ENCODE measurements around the gene TWIST2. TPM values are rescaled to one million over a fixed set of nuclear protein-coding genes. Genes with fewer than 3 reads are reported as not detected.

The TWIST2 gene
- total RNA-seq, 1 donor from 2014 or later = 2.7 TPM

- H3K4me3 ChIP-seq = peak overlapping the region; percentile 67
- H3K9me3 ChIP-seq (replicated peaks) = no peaks in the 10 kb centered on the region
- H3K27ac ChIP-seq (replicated peaks) = peak overlapping the region; percentile 78
- no peak for TF ChIP-seq CTCF (IDR thresholded peaks at IDR 0.05; ENCODE audit: borderline replicate concordance)
- H3K4me1 ChIP-seq = peaks cover 31% of the 10 kb centered on the region
- H3K27me3 ChIP-seq (ENCODE audit: low read depth) = peaks cover 99% of the 10 kb centered on the region
- no peaks in the 10 kb centered on the region for H3K36me3 ChIP-seq
- no peak for DNase-seq
- intact Hi-C loops (cut with micrococcal nuclease) = no loop called here
Observed at GRCh38 chr2:238846378-238846627, 1.6 kb upstream of the TWIST2 start.

DNA sequence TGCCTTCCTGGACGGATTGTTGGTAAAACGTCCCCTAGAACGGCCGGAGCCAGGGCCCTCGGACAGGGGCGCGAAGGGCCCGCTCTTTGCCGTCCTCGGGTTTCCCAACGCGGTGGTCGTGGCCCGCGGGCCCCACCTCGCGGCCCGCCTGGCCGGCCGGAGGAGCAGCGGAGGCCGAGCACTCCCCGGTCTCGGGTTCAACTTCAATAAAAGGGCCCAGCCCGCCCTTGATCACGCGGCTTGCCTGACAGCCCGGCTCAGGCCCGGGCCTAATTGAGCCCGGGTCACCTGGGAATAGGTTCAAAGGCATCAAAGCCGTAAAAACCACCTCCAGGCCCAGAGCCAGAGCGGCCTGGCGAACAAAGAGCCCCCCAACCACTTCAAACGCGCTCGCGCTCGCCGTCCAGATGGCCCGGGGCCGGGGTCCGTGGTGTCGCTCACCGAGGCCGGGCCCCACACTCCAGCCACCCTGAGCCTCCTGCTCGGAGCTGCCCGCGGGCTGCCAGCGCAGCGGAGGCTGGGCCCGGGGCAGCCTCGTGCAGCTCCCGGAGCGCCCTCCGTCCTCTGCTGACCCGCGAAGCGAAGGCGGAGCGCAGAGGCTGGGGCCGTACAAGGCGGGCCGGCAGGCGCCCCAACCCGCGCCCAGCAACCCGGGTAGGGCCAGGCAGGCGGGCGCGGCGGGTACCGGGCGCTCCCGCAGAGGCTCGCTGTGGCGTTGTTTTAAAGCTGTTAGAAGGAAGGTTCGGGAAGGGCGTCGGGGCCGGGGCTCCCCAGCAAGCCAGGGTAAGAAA lies 1.1 kb upstream of the TWIST2 start:
- Histone ChIP-seq H3K4me3 (peak overlapping the region; percentile 67), H3K9me3 (replicated peaks) (no peaks in the 10 kb centered on the region), H3K27ac (replicated peaks) (peak overlapping the region; percentile 78), H3K4me1 (peaks cover 31% of the 10 kb centered on the region), H3K36me3 (no peaks in the 10 kb centered on the region), H3K27me3 (ENCODE audit: low read depth) (peaks cover 99% of the 10 kb centered on the region)
- DNase-seq = no peak
- intact Hi-C loops (cut with micrococcal nuclease) = no loop called here
- no peak for TF ChIP-seq CTCF (IDR thresholded peaks at IDR 0.05; ENCODE audit: borderline replicate concordance)

GRCh38 chr2:238847419-238847801 lies 475 bp upstream of the TWIST2 start:
- DNase-seq = no peak
- TF ChIP-seq CTCF (IDR thresholded peaks at IDR 0.05; ENCODE audit: borderline replicate concordance) = no peak
- Histone ChIP-seq H3K36me3 (no peaks in the 10 kb centered on the region), H3K9me3 (replicated peaks) (no peaks in the 10 kb centered on the region), H3K4me3 (peak overlapping the region; percentile 67), H3K27me3 (ENCODE audit: low read depth) (peaks cover 99% of the 10 kb centered on the region), H3K4me1 (peaks cover 31% of the 10 kb centered on the region), H3K27ac (replicated peaks) (peak overlapping the region; percentile 78)
- intact Hi-C loops (cut with micrococcal nuclease) = no loop called here

DNA sequence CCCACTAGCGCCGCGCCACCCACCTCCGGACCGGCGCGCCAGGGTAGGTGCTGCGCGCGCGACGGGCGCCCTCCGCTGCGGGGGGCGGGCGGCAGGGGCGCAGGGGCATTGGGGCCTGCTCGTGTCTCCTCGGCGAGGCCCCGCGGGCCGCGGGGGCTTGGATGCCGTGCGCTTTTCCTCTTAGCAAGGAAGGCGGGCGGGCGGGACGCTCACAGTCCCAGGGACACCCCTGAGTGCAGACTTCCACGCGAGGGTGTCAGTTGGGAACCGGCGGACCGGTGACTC lies 748 bp downstream of the TWIST2 start:
- H3K27ac ChIP-seq (replicated peaks) = peak overlapping the region; percentile 78
- H3K27me3 ChIP-seq (ENCODE audit: low read depth) = peaks cover 98% of the 10 kb centered on the region
- no peak for TF ChIP-seq CTCF (IDR thresholded peaks at IDR 0.05; ENCODE audit: borderline replicate concordance)
- H3K36me3 ChIP-seq = no peaks in the 10 kb centered on the region
- intact Hi-C loops (cut with micrococcal nuclease) = no loop called here
- no peak for DNase-seq
- H3K9me3 ChIP-seq (replicated peaks) = no peaks in the 10 kb centered on the region
- H3K4me3 ChIP-seq = peak overlapping the region; percentile 67
- H3K4me1 ChIP-seq = peaks cover 31% of the 10 kb centered on the region

DNA sequence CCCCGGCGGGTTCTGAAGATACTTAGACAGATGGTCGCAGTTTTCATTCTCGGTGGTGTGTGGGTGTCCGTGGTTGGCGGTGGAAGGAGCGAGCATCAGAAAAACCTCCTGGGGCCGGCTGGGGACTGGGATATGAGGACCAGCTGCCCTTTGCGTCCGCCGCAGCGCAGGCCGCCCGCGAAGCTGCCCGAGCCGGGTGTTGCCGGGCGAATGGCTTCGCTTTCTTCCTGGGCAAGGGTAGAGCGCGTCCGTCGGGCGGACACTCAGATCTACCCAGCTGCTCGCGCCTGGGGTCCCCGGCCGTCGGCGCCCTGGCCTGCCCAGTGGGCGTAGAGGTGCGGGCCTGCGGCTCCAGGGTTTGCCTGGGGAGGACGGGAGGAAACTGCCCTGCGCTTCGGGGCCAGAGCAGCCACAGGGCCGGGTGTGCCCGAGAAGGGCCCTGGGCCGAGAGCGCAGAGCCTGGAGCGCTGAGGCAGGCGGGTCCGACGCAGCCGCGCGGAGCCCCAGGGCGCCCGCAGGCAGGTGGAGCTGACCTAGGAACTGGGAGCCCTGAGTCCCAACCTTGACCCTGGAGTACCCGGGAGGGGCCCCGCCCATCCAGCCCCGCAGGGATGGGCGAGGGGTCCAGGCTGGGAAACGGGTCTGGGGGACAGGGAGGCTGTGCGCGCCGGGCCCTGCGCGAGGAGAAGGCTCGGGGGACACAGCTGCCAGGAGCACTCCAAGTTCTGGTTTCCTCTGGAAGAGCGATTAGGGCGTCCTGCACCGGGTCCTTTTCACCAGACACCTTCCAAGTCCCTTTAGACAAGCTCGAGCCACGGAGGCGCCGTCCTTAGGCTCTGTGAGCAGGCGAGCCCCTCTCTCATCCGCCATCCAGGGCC lies 1.3 kb downstream of the TWIST2 start:
- no peak for TF ChIP-seq CTCF (IDR thresholded peaks at IDR 0.05; ENCODE audit: borderline replicate concordance)
- Histone ChIP-seq H3K4me1 (peaks cover 31% of the 10 kb centered on the region), H3K36me3 (no peaks in the 10 kb centered on the region), H3K27ac (replicated peaks) (no peak overlapping the region), H3K27me3 (ENCODE audit: low read depth) (peaks cover 98% of the 10 kb centered on the region), H3K4me3 (peak overlapping the region; percentile 67), H3K9me3 (replicated peaks) (no peaks in the 10 kb centered on the region)
- no peak for DNase-seq
- intact Hi-C loops (cut with micrococcal nuclease) = no loop called here
